ENCODE results near the gene CLEC4G.

Gene CLEC4G

GRCh38 chr19:7736148-7736547, 4.2 kb upstream of the CLEC4G start:
- Histone ChIP-seq H3K36me3 (no peaks in the 10 kb centered on the region), H3K27ac (no peak overlapping the region), H3K9me3 (ENCODE audit: severe bottlenecking) (no peaks in the 10 kb centered on the region), H3K27me3 (ENCODE audit: insufficient read depth, low read depth, severe bottlenecking) (no peaks in the 10 kb centered on the region), H3K4me3 (ENCODE audit: low read depth, low read length) (no peak overlapping the region)
- TF ChIP-seq CTCF (IDR thresholded peaks at IDR 0.05; ENCODE audit: low read depth, low read length) = no peak
- DNase-seq = no peak

DNA sequence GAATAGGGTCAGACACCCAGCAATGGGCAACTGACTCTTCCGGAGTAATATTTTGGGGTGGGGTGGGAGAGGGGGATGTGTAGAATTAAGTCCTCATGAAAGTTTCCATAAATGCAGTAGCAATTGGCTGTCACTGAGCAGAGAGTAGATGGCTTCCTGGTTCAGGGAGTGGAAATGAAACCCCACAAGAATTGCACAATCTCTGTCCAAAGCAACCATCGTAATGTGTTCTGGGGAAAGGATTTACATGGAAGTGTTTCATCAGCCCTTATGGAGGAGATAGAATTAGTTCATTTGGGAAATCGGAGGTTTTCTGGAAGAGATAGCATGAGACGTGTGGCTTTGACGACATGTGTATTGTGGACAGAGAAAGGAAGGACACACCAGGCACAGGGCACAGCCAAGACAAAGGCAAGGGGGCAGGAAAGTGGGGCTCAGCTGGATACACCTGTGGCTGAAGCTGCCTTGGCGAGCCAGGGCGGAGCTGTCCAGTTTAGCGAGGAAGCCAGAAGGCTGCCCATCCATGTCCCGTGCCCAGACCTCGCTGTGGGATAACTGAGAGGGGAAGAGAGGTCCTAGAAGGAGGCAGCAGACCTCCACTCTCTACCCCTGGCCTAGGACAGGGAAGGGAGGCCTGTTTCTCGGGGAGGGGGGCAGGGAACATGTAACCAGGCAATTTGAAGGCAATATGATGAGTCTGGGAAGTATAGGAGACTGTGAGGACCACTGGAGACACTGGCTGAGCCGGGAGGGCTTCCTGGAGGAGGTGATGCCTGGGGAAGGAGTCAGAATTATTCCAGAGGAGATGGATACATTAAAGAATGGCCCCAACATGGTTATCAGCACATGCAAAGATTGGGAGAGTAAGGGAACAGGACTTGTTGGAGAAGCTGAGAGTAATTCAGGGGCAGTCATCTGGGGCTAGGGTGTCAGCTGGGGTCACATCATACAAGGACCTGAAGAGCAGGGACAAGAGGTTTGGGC, 2.6 kb upstream of the CLEC4G start:
- no peaks in the 10 kb centered on the region for H3K27me3 ChIP-seq (ENCODE audit: insufficient read depth, low read depth, severe bottlenecking)
- H3K9me3 ChIP-seq (ENCODE audit: severe bottlenecking) = no peaks in the 10 kb centered on the region
- no peaks in the 10 kb centered on the region for H3K36me3 ChIP-seq
- TF ChIP-seq CTCF (IDR thresholded peaks at IDR 0.05; ENCODE audit: low read depth, low read length) = no peak
- no peak overlapping the region for H3K27ac ChIP-seq
- DNase-seq = no peak
- no peak overlapping the region for H3K4me3 ChIP-seq (ENCODE audit: low read depth, low read length)

DNA sequence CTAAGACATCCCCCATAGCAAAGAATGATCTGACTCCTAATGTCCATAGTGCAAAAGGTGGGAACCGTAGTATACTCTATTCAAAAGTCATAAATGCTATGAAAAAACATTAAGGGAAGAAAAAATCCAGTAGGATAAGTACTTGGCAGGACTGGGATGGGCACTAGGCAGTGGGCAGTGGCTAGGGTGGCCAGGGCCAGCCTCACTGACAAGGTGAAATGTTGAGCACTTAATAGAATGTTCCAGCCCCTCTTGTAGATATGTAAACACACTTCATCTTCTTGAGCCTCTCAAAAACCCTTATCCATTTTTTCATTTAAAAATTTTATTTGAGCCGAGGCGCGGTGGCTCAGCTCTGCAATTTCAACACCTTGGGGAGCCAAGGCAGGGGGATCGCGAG, 1.5 kb upstream of the CLEC4G start:
- Histone ChIP-seq H3K27ac (no peak overlapping the region), H3K9me3 (ENCODE audit: severe bottlenecking) (no peaks in the 10 kb centered on the region), H3K36me3 (no peaks in the 10 kb centered on the region), H3K4me3 (ENCODE audit: low read depth, low read length) (no peak overlapping the region), H3K27me3 (ENCODE audit: insufficient read depth, low read depth, severe bottlenecking) (no peaks in the 10 kb centered on the region)
- DNase-seq = no peak
- no peak for TF ChIP-seq CTCF (IDR thresholded peaks at IDR 0.05; ENCODE audit: low read depth, low read length)

- no peaks in the 10 kb centered on the region for H3K27me3 ChIP-seq (ENCODE audit: insufficient read depth, low read depth, severe bottlenecking)
- no peak overlapping the region for H3K4me3 ChIP-seq (ENCODE audit: low read depth, low read length)
- no peaks in the 10 kb centered on the region for H3K9me3 ChIP-seq (ENCODE audit: severe bottlenecking)
- DNase-seq = no peak
- no peaks in the 10 kb centered on the region for H3K36me3 ChIP-seq
- H3K27ac ChIP-seq = no peak overlapping the region
- TF ChIP-seq CTCF (IDR thresholded peaks at IDR 0.05; ENCODE audit: low read depth, low read length) = no peak
These were observed 295 bp downstream of the CLEC4G start for GRCh38 chr19:7731615-7732014.

DNA sequence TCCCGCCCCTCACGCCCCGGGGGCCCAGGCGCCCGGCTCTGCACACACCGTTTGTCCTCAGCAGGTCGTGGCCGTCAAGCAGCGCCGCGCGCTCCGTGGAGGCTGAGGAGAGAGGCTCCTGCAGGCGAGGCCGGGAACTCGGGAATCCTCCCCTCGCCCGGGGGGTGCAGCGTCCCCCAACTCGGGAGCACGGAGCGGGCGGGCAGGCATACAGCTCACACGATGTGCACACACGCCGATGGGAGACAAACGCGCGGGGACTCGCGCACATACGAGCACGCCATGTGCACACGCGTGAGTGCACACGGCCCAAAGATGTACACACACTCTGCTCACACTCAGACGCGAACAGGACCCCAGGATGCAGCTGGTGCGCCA, 703 bp downstream of the CLEC4G start:
- Histone ChIP-seq H3K9me3 (ENCODE audit: severe bottlenecking) (no peaks in the 10 kb centered on the region), H3K27ac (no peak overlapping the region), H3K4me3 (ENCODE audit: low read depth, low read length) (no peak overlapping the region), H3K27me3 (ENCODE audit: insufficient read depth, low read depth, severe bottlenecking) (no peaks in the 10 kb centered on the region), H3K36me3 (no peaks in the 10 kb centered on the region)
- no peak for TF ChIP-seq CTCF (IDR thresholded peaks at IDR 0.05; ENCODE audit: low read depth, low read length)
- no peak for DNase-seq

All from WERI-Rb-1 (cell line).